ENCODE data around the gene SRGAP3.

GRCh38 chr3:8931342-8931741, 318.1 kb downstream of the SRGAP3 start:
- TF ChIP-seq POLR2A (IDR thresholded peaks at IDR 0.05; ENCODE audit: low read depth, low read length) (no peak), TAF1 (IDR thresholded peaks at IDR 0.05; ENCODE audit: borderline replicate concordance, low read depth, low read length) (no peak)
